WTC11 (cell line): ENCODE results near the gene SNX15. TPM values are rescaled to one million over a fixed set of nuclear protein-coding genes. Genes with fewer than 3 reads are reported as not detected.

Experiments used
- ARID4B ChIP-seq: sonication (generic); formaldehyde crosslinking; IDR thresholded peaks from 2 replicates; pipeline ENCODE4 v1.8.0; 2023; ENCODE audit warnings: missing genetic modification reagents, mild to moderate bottlenecking, borderline replicate concordance
- ATF2 ChIP-seq: sonication (generic); formaldehyde crosslinking; IDR thresholded peaks from 2 replicates; pipeline ENCODE4 v1.8.1; 2022; ENCODE audit warnings: low read depth, missing genetic modification reagents, borderline replicate concordance
- EMX1 ChIP-seq: fragments of 250-450 bp; sonication (Bioruptor Pico); IDR thresholded peaks from 2 replicates; pipeline ENCODE4 v1.8.0; 2021; ENCODE audit warnings: mild to moderate bottlenecking
- ERG ChIP-seq: fragments of 250-450 bp; sonication (Bioruptor Pico); IDR thresholded peaks from 2 replicates; pipeline ENCODE4 v1.8.0; 2021; ENCODE audit warnings: mild to moderate bottlenecking
- FOXK1 ChIP-seq: sonication (generic); formaldehyde crosslinking; IDR thresholded peaks from 2 replicates; pipeline ENCODE4 v1.8.0; 2022; ENCODE audit warnings: mild to moderate bottlenecking, moderate library complexity, missing genetic modification reagents
- FOXP4 ChIP-seq: sonication (generic); formaldehyde crosslinking; IDR thresholded peaks from 2 replicates; pipeline ENCODE4 v1.8.0; 2022; ENCODE audit warnings: mild to moderate bottlenecking, missing genetic modification reagents
- GRHL2 ChIP-seq: fragments of 250-450 bp; sonication (Bioruptor Pico); IDR thresholded peaks from 2 replicates; pipeline ENCODE4 v1.8.0; 2022; ENCODE audit warnings: mild to moderate bottlenecking, moderate library complexity; ENCODE audit not compliant: insufficient replicate concordance, severe bottlenecking
- GTF2I ChIP-seq: fragments of 250-450 bp; sonication (Bioruptor Pico); conservative IDR thresholded peaks from 2 replicates; pipeline ENCODE4 v1.4.0; 2021; ENCODE audit warnings: mild to moderate bottlenecking
- HMGA2 ChIP-seq: fragments of 250-450 bp; sonication (Bioruptor Pico); IDR thresholded peaks from 2 replicates; pipeline ENCODE4 v1.4.0; 2021; ENCODE audit warnings: mild to moderate bottlenecking, moderate library complexity
- JUN ChIP-seq: sonication (generic); formaldehyde crosslinking; IDR thresholded peaks from 2 replicates; pipeline ENCODE4 v1.8.0; 2023; ENCODE audit warnings: mild to moderate bottlenecking, missing genetic modification reagents
- KAT7 ChIP-seq: sonication (generic); formaldehyde crosslinking; IDR thresholded peaks from 2 replicates; pipeline ENCODE4 v1.8.1; 2023; ENCODE audit warnings: missing genetic modification reagents, mild to moderate bottlenecking, borderline replicate concordance
- MAX ChIP-seq: sonication (generic); formaldehyde crosslinking; IDR thresholded peaks from 2 replicates; pipeline ENCODE4 v1.8.0; 2022; ENCODE audit warnings: mild to moderate bottlenecking, missing genetic modification reagents
- NFYB ChIP-seq: sonication (generic); formaldehyde crosslinking; conservative IDR thresholded peaks from 2 replicates; pipeline ENCODE4 v1.8.0; 2022; ENCODE audit warnings: low read depth, missing genetic modification reagents
- OVOL2 ChIP-seq: fragments of 250-450 bp; sonication (Bioruptor Pico); IDR thresholded peaks from 2 replicates; pipeline ENCODE4 v1.9.0; 2021; ENCODE audit warnings: mild to moderate bottlenecking, borderline replicate concordance
- PRRX2 ChIP-seq: fragments of 250-450 bp; sonication (Bioruptor Pico); IDR thresholded peaks from 2 replicates; pipeline ENCODE4 v1.8.0; 2021; ENCODE audit warnings: mild to moderate bottlenecking
- RELA ChIP-seq: sonication (generic); formaldehyde crosslinking; IDR thresholded peaks from 2 replicates; pipeline ENCODE4 v1.8.1; 2022; ENCODE audit warnings: missing genetic modification reagents, mild to moderate bottlenecking, borderline replicate concordance
- SOX15 ChIP-seq: fragments of 250-450 bp; sonication (Bioruptor Pico); IDR thresholded peaks from 2 replicates; pipeline ENCODE4 v1.9.0; 2021; ENCODE audit warnings: mild to moderate bottlenecking
- USF1 ChIP-seq: sonication (generic); formaldehyde crosslinking; IDR thresholded peaks from 2 replicates; pipeline ENCODE4 v1.8.0; 2022; ENCODE audit warnings: mild to moderate bottlenecking, missing genetic modification reagents
- USF2 ChIP-seq: sonication (generic); formaldehyde crosslinking; IDR thresholded peaks from 2 replicates; pipeline ENCODE4 v1.8.1; 2023; ENCODE audit warnings: mild to moderate bottlenecking, missing genetic modification reagents, moderate library complexity
- ZMAT4 ChIP-seq: fragments of 250-450 bp; sonication (Bioruptor Pico); IDR thresholded peaks from 2 replicates; pipeline ENCODE4 v1.9.0; 2021; ENCODE audit warnings: mild to moderate bottlenecking
- ZNF263 ChIP-seq: sonication (generic); formaldehyde crosslinking; IDR thresholded peaks from 2 replicates; pipeline ENCODE4 v1.8.1; 2022; ENCODE audit warnings: low read depth, mild to moderate bottlenecking, moderate library complexity, missing genetic modification reagents
- ZNF281 ChIP-seq: sonication (generic); formaldehyde crosslinking; IDR thresholded peaks from 2 replicates; pipeline ENCODE4 v1.8.0; 2023; ENCODE audit warnings: mild to moderate bottlenecking, missing genetic modification reagents
- total RNA-seq: library from RNA; stranded (reverse); gene quantifications from 3 replicates; pipeline ENCODE4 v1.2.3, GENCODE V29; 2021

The SNX15 gene
- total RNA-seq, 1 experiment from 2014 or later = 17.6 TPM

GRCh38 chr11:65040847-65041622 is 13.8 kb downstream of the SNX15 start, which contains the start of gene SAC3D1 (continued):
- TF ChIP-seq EMX1 (no peak), USF1 (CRISPR knock-in tag) (no peak), ERG (CRISPR knock-in tag) (no peak), KAT7 (CRISPR knock-in tag) (peak; percentile 99; the same call in 1 of the 2 replicates), ZNF263 (peak; percentile 76), FOXK1 (CRISPR knock-in tag) (peak; percentile 24), JUN (CRISPR knock-in tag) (peak; percentile 40; the same call in 1 of the 2 replicates), OVOL2 (CRISPR knock-in tag) (no peak), ZMAT4 (CRISPR knock-in tag) (no peak), RELA (CRISPR knock-in tag) (peak; percentile 92; the same call in 1 of the 2 replicates), GRHL2 (CRISPR knock-in tag) (no peak), MAX (CRISPR knock-in tag) (peak; percentile 75; the same call in 1 of the 2 replicates), PRRX2 (CRISPR knock-in tag) (0 out of 2 replicates have a peak, but pooled peaks have one; percentile 25), GTF2I (CRISPR knock-in tag) (no peak), USF2 (CRISPR knock-in tag) (peak; percentile 39), NFYB (CRISPR knock-in tag) (peak; percentile 17; the same call in 1 of the 2 replicates), FOXP4 (CRISPR knock-in tag) (0 out of 2 replicates have a peak, but pooled peaks have one; percentile 64), ARID4B (CRISPR knock-in tag) (0 out of 2 replicates have a peak, but pooled peaks have one; percentile 58), SOX15 (CRISPR knock-in tag) (no peak), HMGA2 (CRISPR knock-in tag) (no peak), ATF2 (CRISPR knock-in tag) (no peak), ZNF281 (CRISPR knock-in tag) (no peak)
